Activated naive CD4-positive, alpha-beta T cell treated with anti-CD3 and anti-CD28 coated beads for 36 hours (primary cell): Measurements from ENCODE around the gene ARHGAP36. TPM values are rescaled to one million over a fixed set of nuclear protein-coding genes. Genes with fewer than 3 reads are reported as not detected.

ENCODE experiments used
- CTCF ChIA-PET: fragments of 350-600 bp; sonication (Branson Sonifier 250); formaldehyde crosslinking; loops from one replicate; lab custom pipeline; 2021; ENCODE audit warnings: antibody characterized with exemption; lab: Charles Lee
- DNase-seq: peaks from one replicate; pipeline ENCODE4 v3.0.0-alpha.2; 2020
- H3K27ac Mint-ChIP-seq: one replicate; pipeline ENCODE4 v1.8.0; 2021; ENCODE audit warnings: mild to moderate bottlenecking, mixed read lengths
- H3K27me3 Mint-ChIP-seq: one replicate; pipeline ENCODE4 v1.8.0; 2021; ENCODE audit warnings: low read depth, mixed read lengths
- H3K36me3 Mint-ChIP-seq: one replicate; pipeline ENCODE4 v1.8.0; 2021; ENCODE audit warnings: low read depth, mixed read lengths
- H3K4me1 Mint-ChIP-seq: one replicate; pipeline ENCODE4 v1.8.0; 2021; ENCODE audit warnings: low read depth, mixed read lengths
- H3K4me3 Mint-ChIP-seq: one replicate; pipeline ENCODE4 v1.8.0; 2021; ENCODE audit warnings: mild to moderate bottlenecking, moderate library complexity, mixed read lengths
- H3K9me3 Mint-ChIP-seq: one replicate; pipeline ENCODE4 v1.8.0; 2021; ENCODE audit warnings: mixed read lengths
- intact Hi-C: fragments of 100-400 bp; cut with micrococcal nuclease; formaldehyde crosslinking; loops from one replicate; pipeline ENCODE4 v1.15.1; 2023
- total RNA-seq, 2 experiments: library from RNA; stranded (reverse); gene quantifications; one replicate each; pipeline ENCODE4 v1.2.3, GENCODE V29; 2021

Gene ARHGAP36
- total RNA-seq, 2 experiments from 2014 or later = not detected

DNA sequence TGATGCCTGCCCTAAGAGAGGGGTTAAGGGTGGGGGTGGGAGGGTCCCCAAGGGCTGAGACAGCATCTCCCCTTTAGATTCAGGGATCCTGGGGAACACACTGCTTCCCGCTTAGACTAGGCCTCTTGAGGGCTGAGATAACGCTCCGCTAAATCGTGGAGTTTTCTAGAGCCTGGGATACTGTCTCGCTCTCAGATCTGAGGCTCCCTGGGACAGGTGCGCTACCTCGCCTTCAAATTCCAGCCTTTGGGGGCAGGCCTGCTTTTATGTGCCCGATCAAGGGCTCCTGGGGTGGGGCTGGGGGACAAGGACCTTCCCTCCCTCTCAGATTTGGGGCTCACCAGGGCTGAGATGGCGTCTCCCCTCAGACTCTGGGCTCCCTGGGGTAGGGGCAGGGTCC lies 440 bp upstream of the ARHGAP36 start:
- DNase-seq = no peak
- intact Hi-C loops = no loop called here
- Mint-ChIP-seq H3K36me3 (no peaks in the 10 kb centered on the region), H3K9me3 (no peaks in the 10 kb centered on the region), H3K4me1 (no peaks in the 10 kb centered on the region), H3K27ac (no peak overlapping the region), H3K27me3 (peaks cover 17% of the 10 kb centered on the region), H3K4me3 (no peak overlapping the region)
- CTCF ChIA-PET = no interaction called here

- no peaks in the 10 kb centered on the region for H3K9me3 Mint-ChIP-seq
- no peaks in the 10 kb centered on the region for H3K36me3 Mint-ChIP-seq
- H3K27ac Mint-ChIP-seq = no peak overlapping the region
- CTCF ChIA-PET = interaction anchor here (1.1 kb wide), 1 partner anchor 17 kb away, joined by 3 read pairs; no protein-coding TSS in a partner anchor
- no peak overlapping the region for H3K4me3 Mint-ChIP-seq
- no peaks in the 10 kb centered on the region for H3K4me1 Mint-ChIP-seq
- H3K27me3 Mint-ChIP-seq = peaks cover 24% of the 10 kb centered on the region
- intact Hi-C loops = no loop called here
- no peak for DNase-seq
These were observed 1.1 kb downstream of the ARHGAP36 start for GRCh38 chrX:131059246-131059645.

- H3K4me1 Mint-ChIP-seq = no peaks in the 10 kb centered on the region
- no peak overlapping the region for H3K4me3 Mint-ChIP-seq
- CTCF ChIA-PET = interaction anchor here (1.1 kb wide), 1 partner anchor 16 kb away, joined by 3 read pairs; no protein-coding TSS in a partner anchor
- intact Hi-C loops = loop anchor here (10.0 kb wide), 1 partner anchor 615 kb away; no protein-coding TSS in a partner anchor
- DNase-seq = no peak
- H3K27me3 Mint-ChIP-seq = peaks cover 24% of the 10 kb centered on the region
- no peak overlapping the region for H3K27ac Mint-ChIP-seq
- no peaks in the 10 kb centered on the region for H3K9me3 Mint-ChIP-seq
- no peaks in the 10 kb centered on the region for H3K36me3 Mint-ChIP-seq
These were observed 2.0 kb downstream of the ARHGAP36 start for GRCh38 chrX:131060147-131060546.

DNA sequence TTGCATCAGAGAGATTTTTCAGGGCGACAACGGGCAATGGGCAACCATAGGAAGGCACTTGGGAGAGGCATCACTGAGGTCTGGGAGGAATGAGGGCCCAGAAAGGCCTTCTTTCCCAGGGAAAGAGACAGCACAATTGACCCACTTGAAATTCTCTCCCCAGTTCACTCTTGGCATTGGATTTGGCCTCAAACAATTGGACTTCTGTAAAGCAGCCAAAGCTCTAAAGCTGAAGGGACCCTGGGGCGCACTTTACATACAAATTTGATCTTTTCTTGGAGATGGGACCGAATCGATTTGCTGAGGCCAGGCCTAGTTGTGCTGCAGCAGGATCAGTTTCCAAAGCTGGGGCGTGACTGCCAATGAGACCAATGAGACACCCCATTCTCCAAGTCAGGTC lies 3.2 kb downstream of the ARHGAP36 start:
- CTCF ChIA-PET = no interaction called here
- Mint-ChIP-seq H3K36me3 (no peaks in the 10 kb centered on the region), H3K27ac (no peak overlapping the region), H3K4me3 (no peak overlapping the region), H3K9me3 (no peaks in the 10 kb centered on the region), H3K4me1 (no peaks in the 10 kb centered on the region), H3K27me3 (peaks cover 24% of the 10 kb centered on the region)
- DNase-seq = no peak
- intact Hi-C loops = loop anchor here (10.0 kb wide), 1 partner anchor 613 kb away; no protein-coding TSS in a partner anchor

GRCh38 chrX:131063613-131064012 lies 5.5 kb downstream of the ARHGAP36 start:
- intact Hi-C loops = loop anchor here (10.0 kb wide), 1 partner anchor 611 kb away; no protein-coding TSS in a partner anchor
- no peaks in the 10 kb centered on the region for H3K4me1 Mint-ChIP-seq
- no peaks in the 10 kb centered on the region for H3K9me3 Mint-ChIP-seq
- H3K4me3 Mint-ChIP-seq = no peak overlapping the region
- H3K27ac Mint-ChIP-seq = no peak overlapping the region
- CTCF ChIA-PET = no interaction called here
- peaks cover 21% of the 10 kb centered on the region for H3K27me3 Mint-ChIP-seq
- no peak for DNase-seq
- H3K36me3 Mint-ChIP-seq = no peaks in the 10 kb centered on the region

- no peak overlapping the region for H3K4me3 Mint-ChIP-seq
- CTCF ChIA-PET = no interaction called here
These were observed 8.1 kb downstream of the ARHGAP36 start for GRCh38 chrX:131066237-131066636.

GRCh38 chrX:131067216-131067615 lies 9.1 kb downstream of the ARHGAP36 start:
- CTCF ChIA-PET = no interaction called here
- H3K27ac Mint-ChIP-seq = no peak overlapping the region
- intact Hi-C loops = loop anchor here (10.0 kb wide), 1 partner anchor 608 kb away; no protein-coding TSS in a partner anchor
- H3K36me3 Mint-ChIP-seq = no peaks in the 10 kb centered on the region
- no peaks in the 10 kb centered on the region for H3K4me1 Mint-ChIP-seq
- peaks cover 31% of the 10 kb centered on the region for H3K27me3 Mint-ChIP-seq
- no peaks in the 10 kb centered on the region for H3K9me3 Mint-ChIP-seq
- H3K4me3 Mint-ChIP-seq = no peak overlapping the region
- no peak for DNase-seq

More at GRCh38 chrX:131066237-131066636, 8.1 kb downstream of the ARHGAP36 start:
- intact Hi-C loops = loop anchor here (10.0 kb wide), 1 partner anchor 609 kb away; no protein-coding TSS in a partner anchor
- Mint-ChIP-seq H3K36me3 (no peaks in the 10 kb centered on the region), H3K27me3 (peaks cover 23% of the 10 kb centered on the region), H3K27ac (no peak overlapping the region), H3K4me1 (no peaks in the 10 kb centered on the region), H3K9me3 (no peaks in the 10 kb centered on the region)
- DNase-seq = no peak

- no peak overlapping the region for H3K27ac Mint-ChIP-seq
- H3K9me3 Mint-ChIP-seq = no peaks in the 10 kb centered on the region
- intact Hi-C loops = loop anchor here (10.0 kb wide), 1 partner anchor 607 kb away; no protein-coding TSS in a partner anchor
- DNase-seq = peak; percentile 13
- H3K4me3 Mint-ChIP-seq = no peak overlapping the region
- peaks cover under 1% of the 10 kb centered on the region for H3K4me1 Mint-ChIP-seq
- CTCF ChIA-PET = interaction anchor here (0.6 to 1.3 kb wide), 4 partner anchors 17 to 329 kb away, joined by 3 to 4 read pairs (median 3); no protein-coding TSS in a partner anchor
- H3K36me3 Mint-ChIP-seq = no peaks in the 10 kb centered on the region
- peaks cover 38% of the 10 kb centered on the region for H3K27me3 Mint-ChIP-seq
These were observed 9.9 kb downstream of the ARHGAP36 start for GRCh38 chrX:131067846-131068745.

DNA sequence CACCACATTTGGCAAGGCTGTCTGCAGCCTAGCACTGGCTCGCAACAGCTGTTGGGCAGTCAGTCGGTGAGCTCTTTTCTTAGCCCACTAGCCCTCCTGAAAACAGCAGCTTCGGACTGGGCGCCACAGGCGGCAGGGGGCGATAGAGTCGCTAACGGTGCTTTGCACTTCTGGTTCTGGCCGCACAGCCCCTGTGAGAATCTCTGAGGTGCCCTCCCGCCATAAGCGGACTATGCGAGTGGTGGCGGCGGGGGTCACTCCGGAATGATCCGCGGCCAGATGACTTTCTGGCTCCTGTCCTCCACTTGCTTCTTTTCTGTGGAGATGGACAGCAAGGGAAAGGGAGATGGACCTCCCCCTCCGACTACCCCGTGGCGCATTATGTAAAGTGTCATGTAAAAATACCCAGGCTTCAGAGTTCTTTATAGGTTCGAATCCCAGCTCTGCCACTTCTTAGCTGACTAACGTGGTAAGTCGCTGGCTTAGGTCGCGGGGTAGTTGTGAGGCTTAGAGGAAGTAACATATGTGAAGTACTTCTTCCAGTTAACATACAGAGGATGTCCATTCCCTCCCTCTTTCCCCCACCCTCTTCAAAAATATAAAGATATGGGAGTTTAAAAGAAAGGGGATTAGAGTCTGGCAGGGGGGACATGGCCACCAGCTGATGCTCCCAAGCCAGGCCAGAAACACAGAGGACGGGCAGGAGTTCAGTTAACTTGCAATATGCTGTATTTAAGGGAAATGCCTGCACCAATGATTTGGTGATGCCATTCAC lies 11.0 kb downstream of the ARHGAP36 start:
- intact Hi-C loops = loop anchor here (1.0 to 10.0 kb wide), 2 partner anchors 564 to 606 kb away; no protein-coding TSS in a partner anchor
- no peaks in the 10 kb centered on the region for H3K36me3 Mint-ChIP-seq
- H3K4me1 Mint-ChIP-seq = peaks cover 2% of the 10 kb centered on the region
- peaks cover 37% of the 10 kb centered on the region for H3K27me3 Mint-ChIP-seq
- H3K4me3 Mint-ChIP-seq = no peak overlapping the region
- H3K9me3 Mint-ChIP-seq = no peaks in the 10 kb centered on the region
- DNase-seq = peak; percentile 28
- no peak overlapping the region for H3K27ac Mint-ChIP-seq
- CTCF ChIA-PET = interaction anchor here (0.6 to 1.3 kb wide), 4 partner anchors 18 to 328 kb away, joined by 3 to 4 read pairs (median 3); no protein-coding TSS in a partner anchor

- CTCF ChIA-PET = no interaction called here
- Mint-ChIP-seq H3K4me3 (no peak overlapping the region), H3K4me1 (peaks cover 2% of the 10 kb centered on the region), H3K27ac (no peak overlapping the region), H3K27me3 (peaks cover 38% of the 10 kb centered on the region), H3K36me3 (no peaks in the 10 kb centered on the region), H3K9me3 (no peaks in the 10 kb centered on the region)
- intact Hi-C loops = no loop called here
- DNase-seq = no peak
These were observed 14.9 kb downstream of the ARHGAP36 start for GRCh38 chrX:131072871-131073571.

- H3K27me3 Mint-ChIP-seq = peaks cover 39% of the 10 kb centered on the region
- CTCF ChIA-PET = no interaction called here
- intact Hi-C loops = no loop called here
These were observed 15.5 kb downstream of the ARHGAP36 start for GRCh38 chrX:131073607-131074006.

More at GRCh38 chrX:131073607-131074006, 15.5 kb downstream of the ARHGAP36 start:
- H3K9me3 Mint-ChIP-seq = no peaks in the 10 kb centered on the region
- no peak overlapping the region for H3K4me3 Mint-ChIP-seq
- H3K4me1 Mint-ChIP-seq = peaks cover 2% of the 10 kb centered on the region
- H3K36me3 Mint-ChIP-seq = no peaks in the 10 kb centered on the region
- H3K27ac Mint-ChIP-seq = no peak overlapping the region
- no peak for DNase-seq
